HG03520 (cell line): ENCODE measurements around the gene CFAP65.

Source experiments
- ATAC-seq: cut with Tn5 transposase; IDR thresholded peaks from one replicate; pipeline ENCODE4 v1.9.1; 2021; ENCODE audit warnings: mild to moderate bottlenecking, moderate library complexity; ENCODE audit not compliant: unreplicated experiment

CFAP65 gene

GRCh38 chr2:219062081-219062480 is 20.8 kb upstream of the CFAP65 start:
- no peak for ATAC-seq

GRCh38 chr2:219060821-219061791 is 19.8 kb upstream of the CFAP65 start, which contains the start of gene IHH:
TSS of gene IHH (minus strand) at chr2:219060921. CDS start at chr2:219060467, 454 bp downstream.
- ATAC-seq = no peak

DNA sequence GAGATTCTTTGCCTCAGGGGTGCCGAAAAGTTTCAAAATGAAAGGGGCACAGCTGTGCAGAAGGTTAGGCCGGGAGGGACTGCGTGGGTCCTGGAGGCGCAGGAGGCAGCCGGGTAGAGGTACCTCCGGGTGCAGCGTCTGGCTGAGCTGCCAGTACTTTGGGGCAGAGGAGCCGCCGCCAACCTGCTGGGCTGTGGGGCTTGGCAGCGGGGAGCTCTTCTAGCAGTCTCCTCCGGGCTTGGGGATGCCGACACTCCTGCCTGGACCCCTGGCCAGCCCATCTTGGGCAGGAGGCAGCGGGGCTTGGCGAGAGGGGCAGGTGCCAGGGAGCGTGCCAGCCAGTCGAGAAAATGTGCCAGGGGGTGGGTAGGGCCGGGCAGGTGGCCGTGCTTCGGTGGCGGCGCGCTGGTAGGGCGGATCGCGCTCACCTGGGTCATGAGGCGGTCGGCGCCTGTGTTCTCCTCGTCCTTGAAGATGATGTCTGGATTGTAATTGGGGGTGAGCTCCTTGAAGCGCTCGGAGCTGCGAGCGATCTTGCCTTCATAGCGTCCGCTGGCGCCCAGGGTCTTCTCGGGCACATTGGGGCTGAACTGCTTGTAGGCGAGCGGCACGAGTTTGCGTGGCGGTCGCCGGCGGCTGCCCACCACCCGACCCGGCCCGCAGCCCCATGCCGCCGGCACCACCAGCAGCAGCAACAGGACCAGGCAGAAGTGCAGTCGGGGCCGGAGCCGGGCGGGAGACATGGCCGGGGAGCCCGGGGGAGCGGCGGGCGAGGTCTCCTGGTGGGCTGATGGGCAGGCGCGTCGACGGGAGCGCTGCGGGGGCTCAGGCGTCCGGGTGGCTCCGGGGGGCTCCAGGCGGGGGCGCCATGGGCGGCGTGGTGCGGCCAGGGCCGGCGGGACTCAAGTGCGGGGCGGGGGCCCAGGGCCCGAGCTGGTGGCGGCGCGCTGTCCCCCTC is 18.7 kb upstream of the CFAP65 start:
- no peak for ATAC-seq

GRCh38 chr2:219059375-219059724 is 18.0 kb upstream of the CFAP65 start:
- no peak for ATAC-seq

DNA sequence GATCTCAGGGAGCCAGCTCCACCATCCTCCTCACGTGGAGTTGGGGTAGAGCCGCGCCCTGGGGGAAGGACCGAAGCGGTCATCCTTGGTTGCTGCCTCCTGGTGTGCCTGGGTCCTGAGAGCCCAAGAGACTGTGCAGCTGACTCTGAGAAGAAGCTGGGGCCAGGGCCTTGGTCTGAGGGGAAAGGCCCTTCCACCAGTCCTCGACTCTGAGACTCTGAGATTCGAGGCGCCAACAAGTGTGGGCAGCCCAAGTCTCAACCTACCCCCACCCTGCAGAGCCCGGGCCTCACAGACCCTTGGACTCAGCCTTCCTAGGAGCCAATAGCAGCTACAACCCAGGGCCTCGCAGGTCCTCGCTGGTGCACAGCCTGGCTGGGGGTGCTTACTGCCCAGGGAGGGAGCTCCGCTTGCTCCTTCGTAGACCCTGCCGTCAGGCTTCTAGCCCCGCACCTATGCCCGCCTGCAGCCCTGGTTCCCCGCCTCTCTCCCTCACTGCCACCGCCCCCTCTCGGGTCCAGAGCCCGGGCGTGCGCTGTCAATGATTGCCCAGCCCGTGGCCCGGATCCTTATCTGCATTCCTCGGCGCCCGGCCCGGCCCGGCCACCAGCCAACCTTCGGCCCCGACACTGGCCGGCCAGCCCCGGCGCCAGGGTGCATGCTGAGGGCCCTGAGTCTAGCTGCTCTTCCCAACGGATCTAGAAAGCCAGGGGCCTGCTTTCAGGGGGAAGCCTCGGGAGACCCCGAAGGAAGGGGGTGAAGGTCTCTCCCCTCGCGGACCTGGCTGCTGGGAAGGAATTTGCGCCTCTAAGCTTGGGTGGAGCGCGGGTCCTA is 17.4 kb upstream of the CFAP65 start:
- no peak for ATAC-seq

- peak; percentile 86 for ATAC-seq
These were observed 16.6 kb upstream of the CFAP65 start for GRCh38 chr2:219057709-219058540.

DNA sequence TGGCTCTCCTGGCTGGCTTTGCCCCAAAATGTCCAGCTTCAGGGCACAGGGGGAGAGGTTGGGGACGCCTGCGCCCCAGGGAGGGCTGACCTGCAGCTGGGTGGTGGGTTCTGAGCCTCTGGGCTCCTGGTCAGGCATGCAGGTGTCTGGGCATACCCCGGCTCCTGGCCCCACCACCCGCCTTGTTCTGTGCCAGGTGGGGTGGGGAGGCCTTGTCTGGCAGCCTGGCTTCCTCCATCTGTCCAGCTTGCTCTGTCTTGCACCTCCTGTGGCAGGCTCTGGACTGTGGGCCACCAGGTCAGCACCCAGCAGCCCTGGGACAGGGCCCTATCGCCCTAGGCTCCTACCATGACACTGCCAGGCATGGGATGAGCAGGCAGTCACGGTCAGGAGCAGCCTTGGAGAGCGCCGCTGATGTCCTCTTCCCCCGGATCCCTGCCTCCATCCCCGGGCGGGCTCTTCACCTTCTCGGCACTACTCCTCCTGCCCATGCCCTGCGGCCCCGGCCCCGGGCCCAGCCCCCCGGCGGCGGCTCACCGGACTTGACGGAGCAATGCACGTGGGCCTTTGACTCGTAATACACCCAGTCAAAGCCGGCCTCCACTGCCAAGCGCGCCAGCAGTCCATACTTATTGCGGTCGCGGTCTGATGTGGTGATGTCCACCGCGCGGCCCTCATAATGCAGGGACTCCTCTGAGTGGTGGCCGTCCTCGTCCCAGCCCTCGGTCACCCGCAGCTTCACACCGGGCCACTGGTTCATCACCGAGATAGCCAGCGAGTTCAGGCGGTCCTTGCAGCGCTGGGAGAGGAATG is 15.8 kb upstream of the CFAP65 start:
- no peak for ATAC-seq

- ATAC-seq = no peak
These were observed 15.0 kb upstream of the CFAP65 start for GRCh38 chr2:219056176-219056895.

DNA sequence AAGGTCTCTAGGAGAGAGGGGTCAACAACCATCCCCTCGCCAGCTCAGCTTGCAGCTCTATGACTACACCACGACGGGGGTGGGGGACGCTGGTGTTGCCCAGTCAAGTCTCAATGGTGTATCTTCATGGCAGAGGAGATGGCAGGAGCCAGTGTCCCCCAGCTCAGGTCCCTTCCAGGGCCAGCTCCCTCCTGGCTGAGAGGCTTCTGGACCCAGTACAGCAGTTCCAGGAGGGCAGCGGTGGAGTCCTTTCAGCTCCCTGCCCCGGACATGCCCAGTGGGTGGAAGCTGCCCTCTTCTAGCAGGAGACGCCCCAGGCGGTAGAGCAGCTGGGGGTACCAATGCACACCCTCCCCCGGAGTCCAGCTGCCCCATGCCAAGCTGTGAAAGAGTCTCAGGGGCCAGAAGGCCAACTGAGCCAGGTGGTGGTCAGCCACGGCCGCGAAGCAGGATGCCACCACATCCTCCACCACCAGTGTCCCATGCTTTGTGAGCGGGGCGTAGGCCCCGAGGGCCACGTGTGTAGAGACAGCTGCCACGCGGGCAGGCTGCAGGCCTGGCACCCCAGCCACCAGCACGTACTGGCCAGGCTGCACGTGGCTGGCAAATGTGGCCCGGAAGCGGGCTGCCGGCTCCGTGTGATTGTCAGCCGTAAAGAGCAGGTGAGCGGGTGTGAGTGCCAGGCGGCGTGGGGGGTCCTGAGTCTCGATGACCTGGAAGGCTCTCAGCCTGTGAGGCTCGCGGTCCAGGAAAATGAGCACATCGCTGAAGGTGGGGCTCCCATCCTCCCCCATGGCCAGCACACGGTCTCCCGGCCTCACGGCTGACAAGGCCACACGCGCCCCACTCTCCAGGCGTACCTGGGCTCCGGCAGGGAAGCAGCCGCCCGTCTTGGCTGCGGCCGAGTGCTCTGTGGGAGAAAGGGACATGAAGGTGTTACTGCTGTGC is 13.9 kb upstream of the CFAP65 start:
- ATAC-seq = no peak

- ATAC-seq = no peak
These were observed 8.0 kb upstream of the CFAP65 start for GRCh38 chr2:219049282-219049681.

DNA sequence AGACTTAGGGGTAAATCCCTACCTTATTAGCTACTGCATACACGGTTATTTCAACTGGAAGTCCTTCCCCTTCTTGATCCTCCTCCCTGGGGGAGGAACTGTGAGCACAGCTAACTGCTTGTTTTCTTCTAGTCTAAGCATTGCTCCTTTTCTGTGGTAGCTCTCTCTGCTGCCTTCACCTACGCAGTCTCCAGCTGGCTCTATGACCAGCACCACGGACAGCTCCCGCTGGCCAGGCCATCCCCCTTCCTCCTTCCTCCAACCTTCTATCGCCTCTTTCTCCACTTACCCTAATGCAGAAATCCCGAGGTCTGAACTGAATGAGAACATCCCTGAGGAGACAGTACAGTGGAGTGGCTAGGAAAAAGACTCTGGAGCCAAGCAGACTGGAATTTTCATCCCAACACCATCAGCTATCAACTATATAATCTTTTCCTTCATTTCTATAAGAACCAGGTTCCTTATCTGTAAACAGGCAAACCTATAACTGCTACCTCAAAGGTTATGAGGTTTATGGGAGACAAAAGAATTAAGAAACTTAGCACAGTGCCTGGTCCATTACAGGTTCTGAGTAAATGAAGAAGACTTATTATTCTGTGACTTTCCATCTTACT is 4.7 kb upstream of the CFAP65 start:
- ATAC-seq = no peak

GRCh38 chr2:219042750-219043149 is 1.4 kb upstream of the CFAP65 start:
- ATAC-seq = no peak

- ATAC-seq = no peak
These were observed 841 bp upstream of the CFAP65 start for GRCh38 chr2:219042157-219042556.

DNA sequence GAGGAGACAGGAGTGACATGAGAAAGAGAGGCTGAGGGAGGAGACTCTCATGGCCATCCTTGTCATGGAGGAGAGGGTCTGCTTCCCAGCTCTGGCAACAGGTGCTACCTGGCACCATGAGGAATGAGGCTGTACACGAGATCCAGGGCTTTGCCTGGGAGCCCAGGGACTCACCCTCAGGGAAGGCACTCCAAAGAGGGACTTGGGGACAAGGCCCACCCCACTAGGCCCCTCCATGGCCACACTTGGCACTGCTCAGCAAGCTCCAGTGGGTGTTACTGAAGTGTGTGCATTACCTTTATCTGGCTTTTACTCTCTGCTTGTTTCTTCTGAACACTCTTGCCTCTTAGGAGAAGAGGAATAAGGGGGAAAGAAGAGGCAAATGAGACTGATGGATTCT is 2.7 kb downstream of the CFAP65 start:
- no peak for ATAC-seq

- ATAC-seq = no peak
These were observed 3.4 kb downstream of the CFAP65 start for GRCh38 chr2:219037783-219038499.

- no peak for ATAC-seq
These were observed 5.4 kb downstream of the CFAP65 start for GRCh38 chr2:219035942-219036341.
